Stimulated activated CD4-positive, alpha-beta T cell treated with anti-CD3 and anti-CD28 coated beads, Interleukin-15, amount 100 ng/mL, for 1 hour (primary cell): Measurements from ENCODE around the gene C19orf12.
A peak's percentile ranks its signal among the peaks of the same experiment; 100 is the strongest.

Experiments used
- DNase-seq, 2 donors: peaks; one replicate each; pipeline ENCODE4 v3.0.0-alpha.2; 2020; ENCODE audit warnings: low read depth in 1 of 2, low spot score in 1 of 2

C19orf12 gene

GRCh38 chr19:29697523-29698261 is 17.4 kb downstream of the C19orf12 start:
- DNase-seq, result no peak

- no peak for DNase-seq
Measured at GRCh38 chr19:29696565-29696846, 18.6 kb downstream of the C19orf12 start.

- no peak for DNase-seq
Measured at GRCh38 chr19:29695765-29696564, 19.1 kb downstream of the C19orf12 start.

GRCh38 chr19:29694669-29695627 is 20.1 kb downstream of the C19orf12 start:
- DNase-seq, result peak; percentile 62 to 80

- no peak for DNase-seq
Measured at GRCh38 chr19:29694161-29694560, 20.9 kb downstream of the C19orf12 start.

- DNase-seq, result no peak
Measured at GRCh38 chr19:29690842-29691241, 24.2 kb downstream of the C19orf12 start.

GRCh38 chr19:29687897-29688728 is 26.9 kb downstream of the C19orf12 start:
- DNase-seq, result no peak

- no peak for DNase-seq
Measured at GRCh38 chr19:29687244-29687896, 27.7 kb downstream of the C19orf12 start.

- no peak for DNase-seq
Measured at GRCh38 chr19:29686285-29686805, 28.7 kb downstream of the C19orf12 start.

GRCh38 chr19:29685326-29685725 is 29.7 kb downstream of the C19orf12 start:
- DNase-seq, result no peak

GRCh38 chr19:29683009-29683408 is 32.1 kb downstream of the C19orf12 start:
- no peak for DNase-seq

GRCh38 chr19:29682236-29682895 is 32.7 kb downstream of the C19orf12 start:
- DNase-seq, result no peak

GRCh38 chr19:29681422-29682235 is 33.4 kb downstream of the C19orf12 start:
- DNase-seq, result no peak

- no peak for DNase-seq
Measured at GRCh38 chr19:29680937-29681336, 34.1 kb downstream of the C19orf12 start.

GRCh38 chr19:29680447-29680846 is 34.6 kb downstream of the C19orf12 start:
- peak; percentile 61 to 65 for DNase-seq

GRCh38 chr19:29679598-29680210 is 35.4 kb downstream of the C19orf12 start:
- DNase-seq, result no peak

- DNase-seq, result no peak
Measured at GRCh38 chr19:29678484-29679106, 36.5 kb downstream of the C19orf12 start.
